Lower leg skin (tissue), 4 donors: ENCODE measurements around the gene TAGLN. TPM values are rescaled to one million over a fixed set of nuclear protein-coding genes. Genes with fewer than 3 reads are reported as not detected.

Experiments used
- DNase-seq, 2 donors: peaks; one replicate each; pipeline ENCODE4 v3.0.0-alpha.2; 2019; ENCODE audit warnings: low spot score in 2 of 2
- H3K4me3 ChIP-seq: fragments of 200-600 bp; sonication (generic); 2 replicates; pipeline ENCODE4 v1.5.1; 2017; ENCODE audit warnings: mild to moderate bottlenecking, low read depth; ENCODE audit not compliant: poor library complexity, severe bottlenecking
- CTCF ChIP-seq, 3 donors: fragments of 450-650 bp; IDR thresholded peaks; one replicate each; pipeline ENCODE4 v1.5.1; 2016; ENCODE audit warnings: antibody characterized with exemption in 3 of 3, mild to moderate bottlenecking in 3 of 3, moderate library complexity in 2 of 3
- POLR2A ChIP-seq, 2 donors: fragments of 450-650 bp; IDR thresholded peaks; one replicate each; pipeline ENCODE4 v1.6.1; 2016 to 2017; ENCODE audit warnings: antibody characterized with exemption in 2 of 2, mild to moderate bottlenecking in 1 of 2, moderate library complexity in 1 of 2
- WGBS, 2 donors: methylation state at CpG; one replicate each; pipeline ENCODE4 v1.1.5; 2018; 5-methylcytosine and 5-hydroxymethylcytosine counted together
- intact Hi-C: fragments of 100-400 bp; cut with DNase I; formaldehyde crosslinking; loops from one replicate; pipeline ENCODE4 v1.15.0; 2023; ENCODE audit warnings: low total_unique reads
- total RNA-seq, 4 donors: library from RNA; depleted of rRNA; stranded (reverse); fragments of >200 nt; gene quantifications; one replicate each; pipeline ENCODE4 v1.1.0, GENCODE V29; 2016

Gene TAGLN
- total RNA-seq, 4 donors from 2014 or later = 122 to 450 (median 233) TPM

DNA sequence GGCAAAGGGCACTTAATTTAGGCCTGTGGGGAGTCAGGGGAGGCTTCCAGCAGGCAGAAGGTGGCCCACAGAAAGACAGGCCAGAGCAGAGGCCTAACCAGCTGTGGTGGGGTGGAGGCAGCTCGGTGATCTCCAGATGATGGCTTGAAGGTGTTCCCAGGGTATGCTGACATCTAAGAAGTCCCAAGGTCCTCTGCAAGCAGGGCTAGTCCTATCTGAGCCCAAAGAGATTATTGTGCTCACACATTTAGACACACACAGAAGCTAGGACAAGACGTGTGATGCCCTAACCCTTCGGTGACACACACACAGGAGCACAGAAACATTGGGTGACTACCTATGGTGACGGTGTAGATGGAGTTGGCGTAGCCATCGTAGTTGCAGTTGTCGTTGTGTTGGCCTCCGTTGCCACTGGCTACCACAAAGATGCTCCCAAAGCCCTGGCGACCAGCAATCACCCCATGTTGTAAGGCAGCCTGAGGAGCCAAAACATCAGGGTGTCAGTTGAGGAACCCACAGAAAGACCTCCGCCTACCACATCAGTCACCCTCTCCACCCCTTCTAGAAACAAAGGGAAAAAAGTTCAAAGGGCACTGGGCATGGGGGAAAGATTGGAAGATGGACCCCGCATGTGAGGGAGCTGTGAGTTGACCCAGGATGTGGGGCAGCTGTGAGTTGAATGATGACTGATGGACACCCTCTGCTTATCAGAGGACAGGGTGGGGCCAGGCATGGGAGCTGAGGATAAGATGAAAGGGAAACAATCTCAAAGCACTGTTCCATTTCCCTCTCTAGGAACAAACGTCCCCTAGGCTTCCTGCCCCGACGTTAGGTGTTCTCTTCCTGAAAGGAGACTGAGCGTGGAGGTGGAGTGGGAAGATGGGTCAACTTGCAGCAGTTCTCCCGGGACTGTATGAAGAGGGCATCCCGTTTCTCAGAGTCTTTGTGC is 24.8 kb downstream of the TAGLN start:
- intact Hi-C loops = no loop called here
- no peak for TF ChIP-seq CTCF (IDR thresholded peaks at IDR 0.05)
- WGBS, 2 donors = 80 to 88% methylated on average over 17 of the region's 17 CpGs
- peak in 1 of 2 donors; percentile 28 for DNase-seq
- no peak overlapping the region for H3K4me3 ChIP-seq

GRCh38 chr11:117225553-117226170 is 26.5 kb downstream of the TAGLN start:
- TF ChIP-seq POLR2A (IDR thresholded peaks at IDR 0.05) (no peak), CTCF (IDR thresholded peaks at IDR 0.05) (no peak)

GRCh38 chr11:117226388-117227385 is 27.5 kb downstream of the TAGLN start:
- WGBS, 2 donors = 65 to 68% methylated on average over 19 of the region's 19 CpGs
- H3K4me3 ChIP-seq = no peak overlapping the region
- intact Hi-C loops = no loop called here
- DNase-seq = peak in 1 of 2 donors; percentile 85
- TF ChIP-seq CTCF (IDR thresholded peaks at IDR 0.05) = peak in 1 of 3 donors; percentile 23
- no peak for TF ChIP-seq POLR2A (IDR thresholded peaks at IDR 0.05)

More at GRCh38 chr11:117225553-117226170, 26.5 kb downstream of the TAGLN start:
- WGBS, 2 donors = 95 to 98% methylated on average over 9 of the region's 9 CpGs
- intact Hi-C loops = no loop called here
- no peak overlapping the region for H3K4me3 ChIP-seq
- DNase-seq = peak in 1 of 2 donors; percentile 79

GRCh38 chr11:117228091-117228490 is 28.9 kb downstream of the TAGLN start:
- intact Hi-C loops = no loop called here
- TF ChIP-seq POLR2A (IDR thresholded peaks at IDR 0.05) (no peak), CTCF (IDR thresholded peaks at IDR 0.05) (no peak)
- no peak overlapping the region for H3K4me3 ChIP-seq
- 92 to 93% methylated on average over 11 of the region's 11 CpGs for WGBS, 2 donors
- peak in 1 of 2 donors; percentile 65 for DNase-seq

DNA sequence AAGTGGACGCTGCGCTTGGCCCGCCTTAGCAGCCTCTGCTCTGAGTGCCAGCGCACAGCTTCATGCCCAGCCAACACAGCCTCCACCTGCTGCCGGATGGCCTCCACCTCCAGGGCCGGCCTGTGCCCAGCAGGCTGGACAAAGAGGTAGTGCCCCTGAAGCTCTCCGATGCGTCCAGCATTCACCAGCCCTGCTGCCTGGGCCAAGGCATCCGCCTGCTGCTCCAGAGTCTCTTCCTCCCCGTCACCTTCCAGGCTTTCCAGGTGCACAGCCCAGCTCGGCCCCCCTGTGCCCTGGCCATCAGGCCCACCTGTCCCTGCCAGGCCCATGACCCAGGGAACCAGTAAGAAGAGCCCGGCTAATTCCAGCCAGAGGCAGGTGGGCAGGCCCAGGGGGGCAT is 30.2 kb downstream of the TAGLN start:
- H3K4me3 ChIP-seq = no peak overlapping the region
- peak in 1 of 2 donors; percentile 82 for DNase-seq
- WGBS, 2 donors = 90 to 94% methylated on average over 12 of the region's 12 CpGs
- intact Hi-C loops = no loop called here
- TF ChIP-seq POLR2A (IDR thresholded peaks at IDR 0.05) (no peak), CTCF (IDR thresholded peaks at IDR 0.05) (no peak)
